NK-92 treated with Interleukin-12 subunit alpha and Interleukin-12 subunit beta, amount 100 ng/mL, for 24 hours (cell line): ENCODE results near the gene GINS2.
A peak's percentile ranks its signal among the peaks of the same experiment; 100 is the strongest.

ENCODE experiments used
- DNase-seq: peaks from one replicate; lab custom pipeline; 2025; lab: John Stamatoyannopoulos, UW

The GINS2 gene

DNA sequence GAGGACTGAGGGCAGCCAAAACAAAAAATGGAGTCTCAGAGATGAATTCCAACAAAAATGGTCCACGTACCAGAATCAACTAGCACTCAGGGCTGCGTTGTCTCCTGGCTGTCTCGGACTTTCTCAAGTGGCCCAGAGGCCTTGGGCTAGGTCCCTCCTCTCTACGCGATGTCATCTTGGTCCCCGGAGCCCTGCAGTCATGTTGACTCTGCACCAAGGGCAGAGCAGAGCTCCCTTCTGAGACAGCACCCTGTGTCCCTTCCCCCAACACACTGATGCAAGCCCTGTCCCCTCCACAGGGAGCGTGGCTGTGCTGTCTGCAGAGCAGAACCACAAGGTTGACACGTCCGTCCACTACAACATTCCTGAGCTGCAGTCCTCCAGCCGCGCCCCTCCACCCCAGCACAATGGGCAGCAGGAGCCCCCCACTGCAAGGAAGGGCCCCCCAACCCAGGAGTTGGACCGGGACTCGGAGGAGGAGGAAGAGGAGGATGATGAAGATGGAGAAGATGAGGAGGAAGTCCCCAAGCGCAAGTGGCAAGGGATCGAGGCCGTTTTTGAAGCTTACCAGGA is 20.8 kb downstream of the GINS2 start:
- no peak for DNase-seq

DNA sequence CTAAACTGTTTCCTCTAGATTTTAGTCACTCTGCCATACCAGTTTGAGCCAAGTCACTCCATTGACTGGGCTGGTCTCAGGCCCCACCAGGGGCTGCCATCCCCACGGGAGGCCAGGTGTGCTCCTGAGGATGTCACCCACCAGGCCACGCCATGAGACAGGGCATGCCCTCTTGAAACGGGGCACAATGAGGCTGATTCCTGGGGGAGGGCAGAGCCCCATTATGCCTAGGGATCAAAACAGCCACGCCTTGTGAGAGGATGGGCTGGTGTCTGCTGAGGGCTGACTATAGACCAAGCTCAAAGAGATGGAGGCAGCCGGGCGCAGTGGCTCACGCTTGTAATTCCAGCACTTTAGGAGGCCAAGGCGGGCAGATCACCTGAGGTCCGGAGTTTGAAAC is 21.5 kb downstream of the GINS2 start:
- DNase-seq, result no peak

- DNase-seq, result no peak
Observed at GRCh38 chr16:85665929-85666328, 22.8 kb downstream of the GINS2 start.

DNA sequence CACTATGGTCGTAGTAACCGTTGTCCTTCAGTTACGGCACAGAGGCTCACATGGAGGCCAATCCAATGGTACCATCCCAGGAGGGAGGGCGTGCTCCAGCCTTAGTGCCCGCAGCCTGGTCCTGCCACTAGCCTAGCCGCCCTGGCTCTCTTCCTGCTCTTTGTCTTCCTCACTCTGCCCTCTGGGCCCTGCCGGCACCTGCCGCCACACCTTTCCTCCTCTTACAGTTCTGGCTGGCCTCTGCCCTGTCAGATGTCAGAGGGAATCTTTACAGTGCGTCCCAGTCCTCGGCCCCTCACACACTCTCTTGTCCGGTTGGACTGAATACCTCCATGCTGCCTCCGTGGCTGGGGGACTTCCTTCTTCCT is 23.4 kb downstream of the GINS2 start:
- no peak for DNase-seq

GRCh38 chr16:85664580-85665372 is 24.0 kb downstream of the GINS2 start:
- DNase-seq, result no peak

DNA sequence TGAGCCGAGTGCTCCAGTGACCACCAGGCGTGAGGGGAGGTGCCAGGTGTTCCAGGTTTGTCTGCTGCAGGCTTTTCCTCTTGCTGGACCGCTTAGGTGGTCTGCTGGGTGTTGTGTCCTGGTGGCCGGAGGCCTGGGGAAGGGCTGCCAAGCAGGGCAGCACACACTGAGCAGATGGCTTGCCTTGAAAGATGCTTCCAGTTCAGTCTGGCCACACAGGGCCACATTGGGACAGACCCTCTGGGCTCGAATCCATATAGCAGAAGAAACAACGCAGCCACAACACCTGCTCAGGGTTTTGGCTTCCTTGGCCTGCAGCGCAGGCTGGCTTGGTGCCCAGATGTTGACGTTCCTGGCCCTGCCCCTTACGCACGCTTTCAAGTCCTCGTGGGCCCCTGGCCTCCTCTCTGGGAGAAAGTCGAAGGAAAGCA is 24.8 kb downstream of the GINS2 start:
- no peak for DNase-seq

DNA sequence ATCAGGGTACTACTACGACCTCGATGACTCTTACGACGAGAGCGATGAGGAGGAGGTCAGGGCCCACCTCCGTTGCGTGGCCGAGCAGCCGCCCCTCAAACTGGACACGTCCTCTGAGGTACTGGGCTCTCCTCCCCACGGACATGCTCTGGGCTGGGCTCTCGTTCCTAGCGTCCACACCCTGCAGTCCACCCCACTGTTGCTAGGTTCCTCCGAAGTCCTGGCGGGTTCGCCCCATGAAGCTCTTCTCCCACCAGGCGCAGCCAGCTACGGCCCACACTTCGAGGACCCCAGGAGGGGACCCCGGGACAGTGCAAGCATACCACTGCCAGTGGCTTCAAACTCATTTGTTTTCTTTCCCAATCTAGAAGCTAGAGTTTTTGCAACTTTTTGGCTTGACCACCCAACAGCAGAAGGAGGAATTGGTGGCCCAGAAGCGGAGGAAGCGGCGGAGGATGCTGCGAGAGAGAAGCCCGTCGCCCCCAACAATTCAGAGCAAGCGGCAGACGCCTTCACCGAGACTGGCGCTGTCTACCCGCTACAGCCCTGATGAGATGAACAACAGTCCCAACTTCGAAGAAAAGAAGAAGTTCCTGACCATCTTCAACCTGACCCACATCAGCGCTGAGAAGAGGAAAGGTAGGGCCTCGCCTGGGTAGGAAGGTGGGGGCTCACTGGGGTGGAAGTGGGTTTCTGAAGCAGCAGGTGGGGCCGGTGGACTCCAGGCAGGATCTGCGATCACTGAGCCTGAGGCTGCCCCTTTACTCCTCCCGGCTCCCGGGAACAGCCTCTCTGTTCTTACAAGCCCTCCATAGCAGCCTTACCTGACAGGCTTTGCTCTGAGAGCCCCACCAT is 25.6 kb downstream of the GINS2 start:
- DNase-seq, result no peak

- no peak for DNase-seq
Observed at GRCh38 chr16:85662482-85662812, 26.3 kb downstream of the GINS2 start.

- DNase-seq, result no peak
Observed at GRCh38 chr16:85661740-85662481, 26.8 kb downstream of the GINS2 start.

GRCh38 chr16:85660843-85661739 is 27.7 kb downstream of the GINS2 start:
- no peak for DNase-seq

DNA sequence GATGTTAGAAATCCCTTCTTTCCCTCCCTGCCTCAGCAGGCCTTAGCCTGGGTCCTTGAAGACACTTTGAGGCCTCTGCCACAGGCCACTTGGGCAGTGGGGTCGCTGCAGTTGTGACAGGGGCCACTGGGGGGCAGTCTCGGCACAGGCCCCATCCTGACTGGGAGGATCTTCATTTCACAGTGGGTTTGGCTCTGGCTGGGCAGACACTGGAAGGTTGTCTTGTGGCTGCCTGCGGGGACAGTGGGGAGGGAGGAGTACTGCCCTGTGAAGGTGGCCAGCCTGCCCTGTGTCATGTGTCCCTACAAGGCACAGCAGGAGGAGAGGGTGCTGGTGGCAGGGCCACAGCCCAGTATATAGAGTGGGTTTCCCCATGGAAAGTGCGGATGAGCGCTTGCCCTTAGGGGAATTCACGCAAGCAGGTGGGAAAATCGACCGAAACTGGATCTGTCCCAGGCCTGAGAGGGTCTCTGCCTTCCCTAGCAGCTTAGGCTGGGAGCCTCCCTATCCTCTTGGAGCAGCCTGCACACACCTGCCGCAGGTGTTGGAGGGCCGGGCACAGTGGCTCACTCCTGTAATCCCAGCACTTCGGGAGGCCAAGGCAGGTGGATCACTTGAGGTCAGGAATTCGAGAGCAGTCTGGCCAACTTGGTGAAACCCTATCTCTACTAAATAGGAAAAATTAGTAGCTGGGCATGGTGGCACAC is 28.8 kb downstream of the GINS2 start:
- peak; percentile 7 for DNase-seq

DNA sequence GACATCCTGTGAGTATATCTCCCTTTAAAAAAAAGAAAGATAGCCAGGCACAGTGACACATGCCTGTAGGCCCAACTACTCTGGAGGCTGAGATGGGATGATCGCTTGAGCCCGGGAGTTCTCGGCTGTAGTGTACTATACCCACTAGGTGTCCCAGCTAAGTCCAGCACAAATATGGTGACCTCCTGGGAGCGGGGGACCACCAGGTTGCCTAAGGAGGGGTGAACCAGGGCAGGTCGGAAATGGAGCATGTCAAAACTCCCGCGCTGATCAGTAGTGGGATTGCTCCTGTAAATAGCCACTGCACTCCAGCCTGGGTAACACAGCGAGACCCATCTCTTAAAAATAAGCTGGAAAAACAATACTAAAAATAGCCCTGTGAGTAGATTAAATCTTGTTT is 29.4 kb downstream of the GINS2 start:
- no peak for DNase-seq

DNA sequence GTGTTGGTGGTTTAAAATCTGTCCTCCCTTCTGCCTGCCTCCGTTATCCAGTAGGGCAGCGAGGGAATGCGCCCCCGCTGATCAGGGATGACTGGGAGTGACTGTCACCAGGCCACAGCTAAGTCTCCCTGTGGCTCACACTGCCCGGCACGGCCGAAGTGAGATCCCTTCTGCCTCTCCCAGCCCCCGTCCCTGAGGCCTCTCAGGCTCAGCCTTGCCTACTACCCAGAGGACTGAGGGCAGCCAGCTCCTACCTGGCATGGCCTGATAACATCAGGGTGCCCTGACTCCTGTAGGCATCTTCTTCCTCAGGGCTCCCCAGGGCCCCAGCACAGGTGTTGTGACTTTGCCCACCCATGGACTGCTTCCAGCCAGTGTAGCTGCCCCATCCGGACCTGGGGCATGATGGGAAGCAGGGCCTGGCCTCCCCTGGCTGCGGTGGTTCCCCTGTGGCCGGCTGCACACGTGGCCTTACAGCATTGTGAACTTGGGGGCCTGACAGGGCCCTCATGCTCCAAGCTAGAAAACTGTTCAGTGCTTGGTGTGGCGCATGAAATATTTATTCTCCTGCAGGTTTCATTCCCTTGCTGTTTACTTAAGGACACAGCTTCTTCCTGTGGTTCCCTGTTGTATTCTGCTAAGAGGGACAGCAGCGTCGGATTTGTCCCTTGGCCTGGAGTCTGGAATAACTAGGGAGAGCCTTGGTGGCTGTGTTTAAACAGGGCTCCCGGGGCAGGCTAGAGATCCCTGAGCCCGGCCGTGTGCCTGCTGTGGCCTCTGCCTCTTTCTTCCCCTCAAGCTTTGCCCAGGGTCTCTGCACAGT is 30.0 kb downstream of the GINS2 start:
- DNase-seq, result no peak

GRCh38 chr16:85657996-85658395 is 30.8 kb downstream of the GINS2 start:
- DNase-seq, result no peak

- DNase-seq, result no peak
Observed at GRCh38 chr16:85657267-85657650, 31.5 kb downstream of the GINS2 start.

GRCh38 chr16:85656351-85657266 is 32.1 kb downstream of the GINS2 start:
- no peak for DNase-seq

- no peak for DNase-seq
Observed at GRCh38 chr16:85655216-85656129, 33.3 kb downstream of the GINS2 start.
